SU-DHL-6 (cell line): ENCODE measurements around the gene KCNE2.

Experiments used
- EZH2phosphoT487 ChIP-seq: fragments of 200-600 bp; sonication (generic), shearing (Covaris generic); conservative IDR thresholded peaks from 2 replicates; pipeline ENCODE4 v1.6.1; 2018; ENCODE audit warnings: mild to moderate bottlenecking, antibody characterized with exemption, low read length, moderate library complexity, mixed read lengths
- TF ChIP-seq, protein P1 (sequence below): fragments of 200-600 bp; sonication (generic); IDR thresholded peaks from one replicate; pipeline ENCODE4 v1.5.1; 2017; ENCODE audit warnings: antibody characterized with exemption, mild to moderate bottlenecking, low read length, moderate library complexity; ENCODE audit not compliant: insufficient read depth, poor library complexity, severe bottlenecking

- TF ChIP-seq, protein P1, sequence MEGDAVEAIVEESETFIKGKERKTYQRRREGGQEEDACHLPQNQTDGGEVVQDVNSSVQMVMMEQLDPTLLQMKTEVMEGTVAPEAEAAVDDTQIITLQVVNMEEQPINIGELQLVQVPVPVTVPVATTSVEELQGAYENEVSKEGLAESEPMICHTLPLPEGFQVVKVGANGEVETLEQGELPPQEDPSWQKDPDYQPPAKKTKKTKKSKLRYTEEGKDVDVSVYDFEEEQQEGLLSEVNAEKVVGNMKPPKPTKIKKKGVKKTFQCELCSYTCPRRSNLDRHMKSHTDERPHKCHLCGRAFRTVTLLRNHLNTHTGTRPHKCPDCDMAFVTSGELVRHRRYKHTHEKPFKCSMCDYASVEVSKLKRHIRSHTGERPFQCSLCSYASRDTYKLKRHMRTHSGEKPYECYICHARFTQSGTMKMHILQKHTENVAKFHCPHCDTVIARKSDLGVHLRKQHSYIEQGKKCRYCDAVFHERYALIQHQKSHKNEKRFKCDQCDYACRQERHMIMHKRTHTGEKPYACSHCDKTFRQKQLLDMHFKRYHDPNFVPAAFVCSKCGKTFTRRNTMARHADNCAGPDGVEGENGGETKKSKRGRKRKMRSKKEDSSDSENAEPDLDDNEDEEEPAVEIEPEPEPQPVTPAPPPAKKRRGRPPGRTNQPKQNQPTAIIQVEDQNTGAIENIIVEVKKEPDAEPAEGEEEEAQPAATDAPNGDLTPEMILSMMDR: no peak
- no peak for TF ChIP-seq EZH2phosphoT487
Observed at GRCh38 chr21:34353182-34353581, 10.6 kb upstream of the KCNE2 start.
